ENCODE results near the gene IRX3.

Gene IRX3

DNA sequence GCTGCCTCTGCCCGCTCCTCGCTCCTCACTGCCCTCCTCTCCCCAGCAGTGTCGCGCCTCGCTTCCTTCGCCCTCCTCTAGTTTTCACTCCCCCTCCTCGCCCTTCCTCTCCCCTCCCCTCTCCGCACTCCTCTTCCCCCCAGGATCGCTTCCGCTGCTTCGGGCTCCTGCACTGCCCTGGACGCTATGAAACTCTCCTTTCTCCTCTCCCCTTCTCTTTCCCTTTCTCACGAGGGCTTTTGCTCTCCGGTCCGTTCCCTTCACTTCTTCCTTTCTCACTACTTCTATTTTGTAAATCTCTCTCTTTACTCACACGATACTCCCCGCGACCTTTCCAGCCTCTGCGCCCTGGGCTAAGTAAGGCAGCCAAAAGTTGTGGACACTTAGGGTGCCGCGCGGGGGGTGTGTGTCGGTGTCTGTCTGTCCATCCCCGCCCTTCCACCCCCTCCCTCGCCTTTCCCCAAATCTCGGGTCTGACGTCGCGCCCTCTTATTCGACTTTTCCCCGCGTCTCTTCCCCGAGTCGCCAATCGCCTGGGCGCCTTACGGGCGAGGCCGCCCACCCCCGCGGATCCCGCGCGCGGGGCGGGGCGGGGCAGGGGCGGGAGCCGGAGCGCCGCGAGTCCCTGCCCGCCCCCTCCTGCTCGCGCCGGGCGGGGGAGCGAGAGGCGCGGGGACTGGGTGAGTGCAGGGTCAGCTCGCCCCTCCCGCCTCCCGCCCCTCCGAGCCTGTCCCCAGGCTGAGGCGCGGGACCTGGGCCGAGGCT, at the start of gene IRX3:
TSS of gene IRX3 (minus strand) at position 422 of the 765 bp plus-strand sequence. CDS start 737 bp downstream, outside the sequence.
- TF ChIP-seq, protein P1, sequence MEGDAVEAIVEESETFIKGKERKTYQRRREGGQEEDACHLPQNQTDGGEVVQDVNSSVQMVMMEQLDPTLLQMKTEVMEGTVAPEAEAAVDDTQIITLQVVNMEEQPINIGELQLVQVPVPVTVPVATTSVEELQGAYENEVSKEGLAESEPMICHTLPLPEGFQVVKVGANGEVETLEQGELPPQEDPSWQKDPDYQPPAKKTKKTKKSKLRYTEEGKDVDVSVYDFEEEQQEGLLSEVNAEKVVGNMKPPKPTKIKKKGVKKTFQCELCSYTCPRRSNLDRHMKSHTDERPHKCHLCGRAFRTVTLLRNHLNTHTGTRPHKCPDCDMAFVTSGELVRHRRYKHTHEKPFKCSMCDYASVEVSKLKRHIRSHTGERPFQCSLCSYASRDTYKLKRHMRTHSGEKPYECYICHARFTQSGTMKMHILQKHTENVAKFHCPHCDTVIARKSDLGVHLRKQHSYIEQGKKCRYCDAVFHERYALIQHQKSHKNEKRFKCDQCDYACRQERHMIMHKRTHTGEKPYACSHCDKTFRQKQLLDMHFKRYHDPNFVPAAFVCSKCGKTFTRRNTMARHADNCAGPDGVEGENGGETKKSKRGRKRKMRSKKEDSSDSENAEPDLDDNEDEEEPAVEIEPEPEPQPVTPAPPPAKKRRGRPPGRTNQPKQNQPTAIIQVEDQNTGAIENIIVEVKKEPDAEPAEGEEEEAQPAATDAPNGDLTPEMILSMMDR (IDR thresholded peaks at IDR 0.05; ENCODE audit: control insufficient read depth, insufficient read depth, low read depth, low read length, missing control alignments): no peak
- DNase-seq (ENCODE audit: low read depth): peak; percentile 70
- H3K4me3 ChIP-seq (ENCODE audit: control insufficient read depth, low read depth, low read length): peak within 1 kb of the TSS; percentile 92

DNA sequence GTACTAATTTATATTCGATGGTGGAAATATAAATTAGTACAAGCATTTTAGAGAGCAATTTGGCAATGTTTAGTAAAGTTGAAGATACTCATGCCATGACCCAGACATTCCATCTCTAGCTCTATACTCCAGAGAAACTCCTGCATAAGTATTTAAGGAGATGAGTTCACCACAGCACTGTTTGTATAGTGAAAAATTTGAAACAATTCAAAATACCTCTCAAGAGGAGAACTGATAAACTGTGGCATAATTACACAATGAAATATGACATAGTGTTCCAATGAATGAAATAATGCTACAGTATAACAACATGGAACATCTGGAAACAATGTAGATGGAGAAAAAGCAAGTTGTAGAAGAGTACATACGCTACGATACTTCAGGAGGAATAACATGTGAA, 48.6 kb upstream of the IRX3 start:
- no peak for DNase-seq (ENCODE audit: low read depth)
- H3K4me3 ChIP-seq (ENCODE audit: control insufficient read depth, low read depth, low read length): no peak overlapping the region
- TF ChIP-seq, protein P1 (IDR thresholded peaks at IDR 0.05; ENCODE audit: control insufficient read depth, insufficient read depth, low read depth, low read length, missing control alignments): no peak

DNA sequence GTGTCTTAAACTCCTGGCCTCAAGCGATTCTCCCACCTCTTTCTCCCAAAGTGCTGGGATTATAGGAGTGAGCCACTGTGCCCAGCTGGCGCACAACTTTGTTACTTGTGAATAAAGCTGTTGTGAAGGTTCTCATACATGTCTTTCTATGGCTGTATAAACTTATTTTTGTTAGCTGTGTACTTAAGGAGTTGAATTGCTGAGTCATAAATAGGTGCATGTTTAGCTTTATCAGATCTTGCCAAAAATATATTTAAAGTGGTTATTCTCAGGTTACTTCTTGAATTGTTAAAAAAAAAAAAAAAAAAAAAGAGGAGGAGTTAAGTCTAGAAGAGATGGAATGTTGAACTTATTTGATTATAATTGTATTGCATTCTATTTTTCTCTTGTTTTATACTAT, 47.6 kb upstream of the IRX3 start:
- DNase-seq (ENCODE audit: low read depth): no peak
- TF ChIP-seq, protein P1 (IDR thresholded peaks at IDR 0.05; ENCODE audit: control insufficient read depth, insufficient read depth, low read depth, low read length, missing control alignments): no peak
- no peak overlapping the region for H3K4me3 ChIP-seq (ENCODE audit: control insufficient read depth, low read depth, low read length)

- H3K4me3 ChIP-seq (ENCODE audit: control insufficient read depth, low read depth, low read length): no peak overlapping the region
- TF ChIP-seq, protein P1 (IDR thresholded peaks at IDR 0.05; ENCODE audit: control insufficient read depth, insufficient read depth, low read depth, low read length, missing control alignments): no peak
- no peak for DNase-seq (ENCODE audit: low read depth)
Measured at GRCh38 chr16:54331241-54332002, 44.8 kb upstream of the IRX3 start.

DNA sequence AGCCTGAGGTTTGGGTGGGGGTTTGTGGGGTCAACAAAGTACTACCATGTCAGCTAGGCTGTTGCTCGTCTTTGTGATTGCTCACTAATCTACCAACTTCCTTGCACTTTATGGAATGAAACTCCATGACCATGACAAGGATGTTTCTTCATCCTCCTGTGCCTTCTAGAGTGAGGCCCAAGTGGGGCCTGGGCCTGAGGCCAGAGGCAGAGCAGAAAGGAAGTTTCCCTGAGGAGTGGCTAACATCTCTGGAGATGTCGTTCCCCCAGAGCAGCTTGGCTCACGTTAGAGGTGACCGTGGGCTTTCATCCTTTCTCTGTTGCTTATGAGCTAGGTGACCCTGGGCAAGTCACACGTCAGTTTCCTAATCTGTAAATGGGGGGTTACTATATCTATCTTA, 41.0 kb upstream of the IRX3 start:
- no peak overlapping the region for H3K4me3 ChIP-seq (ENCODE audit: control insufficient read depth, low read depth, low read length)
- TF ChIP-seq, protein P1 (IDR thresholded peaks at IDR 0.05; ENCODE audit: control insufficient read depth, insufficient read depth, low read depth, low read length, missing control alignments): no peak
- no peak for DNase-seq (ENCODE audit: low read depth)

GRCh38 chr16:54326266-54326662, 39.7 kb upstream of the IRX3 start:
- TF ChIP-seq, protein P1 (IDR thresholded peaks at IDR 0.05; ENCODE audit: control insufficient read depth, insufficient read depth, low read depth, low read length, missing control alignments): no peak
- no peak overlapping the region for H3K4me3 ChIP-seq (ENCODE audit: control insufficient read depth, low read depth, low read length)
- DNase-seq (ENCODE audit: low read depth): no peak
